NCI-H69 (cell line): Measurements from ENCODE around the gene GAGE10.
"Not testable (repeated sequence)": the region's sequence is repeated elsewhere in the genome, so short reads cannot be mapped to it uniquely, and the experiment has no call there.

Experiments
- DNase-seq: peaks from one replicate; lab custom pipeline; 2025; lab: John Stamatoyannopoulos, UW

The GAGE10 gene

GRCh38 chrX:49323735-49324134, 20.3 kb downstream of the GAGE10 start:
- DNase-seq = not testable (repeated sequence)

GRCh38 chrX:49330421-49330820, 27.0 kb downstream of the GAGE10 start:
- DNase-seq = not testable (repeated sequence)

GRCh38 chrX:49331282-49331681, 27.8 kb downstream of the GAGE10 start, which contains the start of gene GAGE13:
GAGE13 (plus strand) TSS chrX:49331582; CDS start chrX:49332738, 1,156 bp downstream.
- DNase-seq = not testable (repeated sequence)

DNA sequence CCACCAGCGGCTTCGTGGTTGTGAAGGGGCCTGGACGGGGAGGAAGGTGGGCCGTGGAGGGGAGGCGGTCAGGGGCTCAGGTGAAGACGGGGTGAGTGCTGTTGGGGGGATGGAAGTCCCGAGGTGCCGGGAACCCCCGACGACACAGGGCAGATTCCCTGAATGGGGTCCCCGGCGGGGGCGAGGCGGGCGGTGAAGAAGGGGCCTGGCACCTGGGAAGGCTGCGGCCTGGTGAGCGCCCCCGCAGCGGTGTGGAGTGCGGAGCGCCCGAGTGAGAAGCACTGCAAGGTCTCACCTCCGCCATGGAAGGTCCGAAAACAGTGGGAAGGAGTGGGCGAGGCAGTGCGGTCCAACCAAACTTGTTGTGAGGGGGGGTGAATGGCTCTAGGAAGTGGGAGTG, 28.4 kb downstream of the GAGE10 start:
- DNase-seq = not testable (repeated sequence)

DNA sequence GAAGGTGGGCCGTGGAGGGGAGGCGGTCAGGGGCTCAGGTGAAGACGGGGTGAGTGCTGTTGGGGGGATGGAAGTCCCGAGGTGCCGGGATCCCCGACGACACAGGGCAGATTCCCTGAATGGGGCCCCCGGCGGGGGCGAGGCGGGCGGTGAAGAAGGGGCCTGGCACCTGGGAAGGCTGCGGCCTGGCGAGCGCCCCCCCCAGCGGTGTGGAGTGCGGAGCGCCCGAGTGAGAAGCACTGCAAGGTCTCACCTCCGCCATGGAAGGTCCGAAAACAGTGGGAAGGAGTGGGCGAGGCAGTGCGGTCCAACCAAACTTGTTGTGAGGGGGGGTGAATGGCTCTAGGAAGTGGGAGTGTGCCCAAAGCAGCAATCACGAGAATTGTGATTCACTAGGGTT, 38.0 kb downstream of the GAGE10 start:
- not testable (repeated sequence) for DNase-seq

GRCh38 chrX:49344496-49345175, 41.2 kb downstream of the GAGE10 start:
- DNase-seq = not testable (repeated sequence)

- DNase-seq = not testable (repeated sequence)
These were observed 42.0 kb downstream of the GAGE10 start for GRCh38 chrX:49345402-49345801.

DNA sequence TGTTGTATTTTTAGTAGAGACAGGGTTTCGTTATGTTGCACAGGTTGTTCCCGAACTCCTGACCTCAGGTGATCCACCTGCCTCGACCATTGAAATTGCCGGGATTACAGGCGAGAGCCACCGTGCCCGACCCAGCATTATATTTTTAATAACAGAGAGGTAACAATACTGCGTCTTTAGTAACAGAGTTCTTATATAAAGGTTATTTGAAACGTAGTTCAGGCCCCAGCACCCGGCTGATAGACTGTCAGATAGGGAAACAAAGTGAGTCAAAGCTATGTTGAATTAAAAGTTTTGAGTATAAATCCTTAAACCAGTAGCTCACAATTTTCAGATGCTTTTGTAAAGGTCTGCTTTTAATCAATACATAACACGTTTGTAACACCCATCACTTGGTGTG, 42.7 kb downstream of the GAGE10 start:
- DNase-seq = not testable (repeated sequence)
